Measurements from ENCODE around the gene GNG4. TPM values are rescaled to one million over a fixed set of nuclear protein-coding genes. Genes with fewer than 3 reads are reported as not detected.

Gene GNG4
- total and polyA plus RNA-seq, 2 donors (not counting 1 experiment from before 2014, with no cell fraction given) = under 0.01 to 0.06 TPM

Other genes starting within 250 kb of the GNG4 start
- 47.0 and 51.4 TPM in 2 replicates for gene B3GALNT2, start 145.3 kb downstream of the GNG4 start, total RNA-seq
- gene B3GALNT2, start 145.3 kb downstream of the GNG4 start, polyA plus RNA-seq = 16.3 and 23.1 TPM in 2 replicates
- gene LYST, start 217.1 kb upstream of the GNG4 start, total RNA-seq = 38.0 and 50.2 TPM in 2 replicates
- 6.1 and 7.5 TPM in 2 replicates for gene LYST, start 217.1 kb upstream of the GNG4 start, polyA plus RNA-seq